HepG2 (cell line): ENCODE measurements around the gene GNL3. TPM values are rescaled to one million over a fixed set of nuclear protein-coding genes. Genes with fewer than 3 reads are reported as not detected.
A peak's percentile ranks its signal among the peaks of the same experiment; 100 is the strongest.

Source experiments
- ATAC-seq: fragments of 200-7000 bp; cut with Tn5 transposase; 3 replicates; pipeline ENCODE4 v1.9.1; 2020; ENCODE audit warnings: mild to moderate bottlenecking, moderate library complexity
- BruUV-seq: library from RNA; stranded (reverse); fragments of 400-500 nt; replicated peaks from 2 replicates; lab custom pipeline; 2021; lab: Mats Ljungman, UMichigan
- CTCF ChIA-PET: fragments of 300-600 bp; formaldehyde crosslinking; extraction: SDS; loops from one replicate; lab custom pipeline; 2021; ENCODE audit warnings: low total read pairs, inconsistent platforms, low intra/inter-chr PET ratio; lab: Yijun Ruan, JAX
- POLR2A ChIA-PET: fragments of 350-600 bp; sonication (Branson Sonifier 250); formaldehyde crosslinking; loops from one replicate; lab custom pipeline; 2020; ENCODE audit warnings: antibody characterized with exemption, inconsistent platforms; lab: Yijun Ruan, JAX
- DNase-seq: peaks from one replicate; pipeline ENCODE4 v3.0.0-alpha.2; 2015; ENCODE audit warnings: low spot score
- FAIRE-seq: peaks from 3 replicates; lab custom pipeline; 2011; peaks lifted over from hg19 to GRCh38; lab: Jason Lieb, UNC
- H2AFZ ChIP-seq: one replicate; pipeline ENCODE4 v1.6.1; 2011; ENCODE audit warnings: low read length, inconsistent platforms
- H3K27ac ChIP-seq: fragments of 300-600 bp; 3 replicates; pipeline ENCODE4 v1.8.0; 2011; ENCODE audit warnings: mixed run types, mild to moderate bottlenecking, mixed read lengths, low read length, inconsistent platforms; ENCODE audit not compliant: insufficient read depth; ENCODE audit errors: extremely low read length
- H3K27me3 ChIP-seq, 2 experiments: fragments of 200-600 bp in 1 of 2; 2 replicates in 1 of 2; 3 replicates in 1 of 2; pipeline versions ENCODE4 v1.6.0 to v1.8.0; 2011; ENCODE audit warnings: low read length in 2 of 2, mild to moderate bottlenecking in 2 of 2, moderate library complexity in 2 of 2, inconsistent platforms in 1 of 2; ENCODE audit not compliant: insufficient read depth in 2 of 2, control insufficient read depth in 1 of 2
- H3K36me3 ChIP-seq, 2 experiments: fragments of 200-600 bp in 1 of 2; replicated peaks in 1 of 2; 2 replicates in 1 of 2; 3 replicates in 1 of 2; pipeline versions ENCODE4 v1.5.1 to v1.8.0; 2011; ENCODE audit warnings: low read length in 2 of 2, inconsistent platforms in 1 of 2; ENCODE audit not compliant: insufficient read depth in 2 of 2, control insufficient read depth in 1 of 2
- H3K4me1 ChIP-seq: 2 replicates; pipeline ENCODE4 v1.5.1; 2012; ENCODE audit warnings: low read length, inconsistent platforms; ENCODE audit not compliant: insufficient read depth
- H3K4me2 ChIP-seq: 2 replicates; pipeline ENCODE4 v1.6.0; 2011; ENCODE audit warnings: low read depth, low read length, inconsistent platforms
- H3K4me3 ChIP-seq, 3 experiments: fragments of 200-600 bp in 1 of 3; sonication (generic), shearing (Covaris generic) in 1 of 3; replicated peaks in 1 of 3; 2 replicates each; pipeline ENCODE4 v1.5.1; 2011 to 2016; ENCODE audit warnings: low read length in 3 of 3, inconsistent platforms in 2 of 3, low read depth in 2 of 3, mild to moderate bottlenecking in 2 of 3, control low read depth in 1 of 3, mixed read lengths in 1 of 3; ENCODE audit not compliant: insufficient read depth in 1 of 3
- H3K79me2 ChIP-seq: one replicate; pipeline ENCODE4 v1.6.1; 2011; ENCODE audit warnings: low read length, inconsistent platforms; ENCODE audit not compliant: insufficient read depth
- H3K9ac ChIP-seq: 2 replicates; pipeline ENCODE4 v1.6.0; 2011; ENCODE audit warnings: mild to moderate bottlenecking, low read depth, low read length, inconsistent platforms; ENCODE audit not compliant: insufficient read depth
- H3K9me3 ChIP-seq: 2 replicates; pipeline ENCODE4 v1.5.1; 2012; ENCODE audit warnings: mild to moderate bottlenecking, low read length
- H4K20me1 ChIP-seq: 2 replicates; pipeline ENCODE4 v1.6.0; 2011; ENCODE audit warnings: inconsistent platforms, mild to moderate bottlenecking, low read length, moderate library complexity; ENCODE audit not compliant: insufficient read depth
- AGO2 ChIP-seq: fragments of 200-400 bp; formaldehyde crosslinking; optimal IDR thresholded peaks from 2 replicates; pipeline ENCODE3; 2017; ENCODE audit warnings: mild to moderate bottlenecking, low read depth, low read length, moderate library complexity
- HIC2 ChIP-seq: sonication (generic); formaldehyde crosslinking; IDR thresholded peaks from 2 replicates; pipeline ENCODE4 v1.9.0; 2022; ENCODE audit warnings: low read depth, missing genetic modification reagents
- HNRNPK ChIP-seq: fragments of 200-400 bp; formaldehyde crosslinking; IDR thresholded peaks from 2 replicates; pipeline ENCODE4 v1.6.1; 2018; ENCODE audit warnings: low read length, low read depth, moderate library complexity, mild to moderate bottlenecking; ENCODE audit not compliant: poor library complexity, severe bottlenecking
- HNRNPL ChIP-seq: fragments of 200-400 bp; formaldehyde crosslinking; IDR thresholded peaks from 2 replicates; pipeline ENCODE4 v1.6.1; 2017; ENCODE audit warnings: mild to moderate bottlenecking, low read depth, low read length
- IKZF1 ChIP-seq: fragments of 450-650 bp; IDR thresholded peaks from 2 replicates; pipeline ENCODE4 v1.7.1; 2016
- NR0B2 ChIP-seq: sonication (generic); formaldehyde crosslinking; IDR thresholded peaks from 2 replicates; pipeline ENCODE4 v1.4.0; 2020; ENCODE audit warnings: mild to moderate bottlenecking, missing genetic modification reagents
- NR1H2 ChIP-seq: sonication (generic); formaldehyde crosslinking; IDR thresholded peaks from 2 replicates; pipeline ENCODE4 v1.8.1; 2022; ENCODE audit warnings: low read depth, missing genetic modification reagents, borderline replicate concordance
- ZFP36L1 ChIP-seq: sonication (generic); formaldehyde crosslinking; IDR thresholded peaks from 2 replicates; pipeline ENCODE4 v1.8.0; 2022; ENCODE audit warnings: mild to moderate bottlenecking, missing genetic modification reagents, moderate library complexity
- ZNF501 ChIP-seq: sonication (generic); formaldehyde crosslinking; IDR thresholded peaks from 2 replicates; pipeline ENCODE4 v1.5.1; 2020; ENCODE audit warnings: mild to moderate bottlenecking, moderate library complexity, missing genetic modification reagents
- ZNF687 ChIP-seq: sonication (generic); formaldehyde crosslinking; IDR thresholded peaks from 2 replicates; pipeline ENCODE4 v1.5.1; 2020; ENCODE audit warnings: mild to moderate bottlenecking, missing genetic modification reagents, moderate library complexity
- ZNF784 ChIP-seq: sonication (generic); formaldehyde crosslinking; IDR thresholded peaks from 2 replicates; pipeline ENCODE4 v1.5.1; 2020; ENCODE audit warnings: missing genetic modification reagents, mild to moderate bottlenecking, borderline replicate concordance
- WGBS: methylation state at CpG from one replicate; pipeline ENCODE4 v1.1.6; 2017; ENCODE audit warnings: low lambda C conversion rate; 5-methylcytosine and 5-hydroxymethylcytosine counted together
- in situ Hi-C: cut with HindIII; loops from 2 replicates; pipeline ENCODE4 v1.10.0; 2017; ENCODE audit warnings: low pct_unique_long_range_greater_than_20kb; ENCODE audit not compliant: extremely low pct_ligation_motif_present
- intact Hi-C: fragments of 100-400 bp; cut with micrococcal nuclease; formaldehyde crosslinking; loops from one replicate; pipeline ENCODE4 v1.10.0; 2022; ENCODE audit not compliant: unreplicated experiment
- polyA plus RNA-seq, 8 experiments: library from polyadenylated mRNA; depleted of rRNA in 3 of 8; stranded (reverse) in 7 of 8; unstranded in 1 of 8; fragments of >200 nt; fragmentation: Illumina TruSeq in 4 of 8; extraction: Trizol in 4 of 8; gene quantifications; 2 replicates each; pipeline versions ENCODE4 v1.2.1 to v1.2.3, GENCODE V29; 2011 to 2016; ENCODE audit warnings: low read depth in 4 of 8, missing spikeins in 1 of 8, mixed read lengths in 1 of 8; ENCODE audit not compliant: insufficient read depth in 1 of 8
- total RNA-seq, 5 experiments: library from RNA; depleted of rRNA; stranded (reverse); fragments of >200 nt; fragmentation: Illumina TruSeq; extraction: Trizol; gene quantifications; 2 replicates each; pipeline ENCODE4 v1.2.3, GENCODE V29; 2016; ENCODE audit warnings: low read depth in 1 of 5

The GNL3 gene
- total and polyA plus RNA-seq, 2 of the 13 experiments (the other 11 are each of a cell fraction or from before 2014, with no cell fraction given) = 129 to 257 TPM

GRCh38 chr3:52714335-52715302, 28.8 kb downstream of the GNL3 start:
- Histone ChIP-seq H3K4me3 (no peak overlapping the region), H3K9ac (no peak overlapping the region), H3K27ac (no peak overlapping the region), H3K36me3 (peaks cover 1 to 3% of the 10 kb centered on the region in 2 experiments; a peak in 1 of 5 replicates), H2AFZ (no peak overlapping the region), H3K9me3 (no peaks in the 10 kb centered on the region), H3K4me2 (no peak overlapping the region), H4K20me1 (no peaks in the 10 kb centered on the region), H3K4me1 (peaks cover 36% of the 10 kb centered on the region)
- ChIA-PET POLR2A (no interaction called here), CTCF (no interaction called here)
- WGBS = 87% methylated on average over 16 of the region's 39 CpGs
- FAIRE-seq (no peak), DNase-seq (no peak), ATAC-seq (peak; percentile 73)
- intact Hi-C loops = no loop called here
- no TSS peak for BruUV-seq
- in situ Hi-C loops = no loop called here
- TF ChIP-seq ZNF501 (no peak), HNRNPK (peak; percentile 21), ZFP36L1 (CRISPR knock-in tag) (no peak), IKZF1 (no peak), NR1H2 (CRISPR knock-in tag) (no peak), NR0B2 (CRISPR knock-in tag) (no peak), ZNF784 (CRISPR knock-in tag) (no peak), ZNF687 (peak; percentile 57), HIC2 (CRISPR knock-in tag) (peak; percentile 58; the same call in 1 of the 2 replicates), HNRNPL (peak; percentile 97), AGO2 (peak; percentile 67)
- TF ChIP-seq, all 625 proteins: peak for 5
- Histone ChIP-seq H3K27me3 (no peaks in the 10 kb centered on the region), H3K79me2 (no peaks in the 10 kb centered on the region)
